ENCODE data around the gene DCTN5.

GRCh38 chr16:23710504-23710903 lies 69.2 kb downstream of the DCTN5 start:
- TF ChIP-seq CTCF (conservative IDR thresholded peaks at IDR 0.05 in 1 of 2, IDR thresholded peaks at IDR 0.05 in 1 of 2; ENCODE audit: low read depth in 1 of 2, low read length in 2 of 2), result no peak
- TF ChIP-seq EZH2 (IDR thresholded peaks at IDR 0.05; ENCODE audit: low read length, missing control alignments), result no peak
